Spleen (tissue), 11 donors: ENCODE data around the gene MYBPC3. TPM values are rescaled to one million over a fixed set of nuclear protein-coding genes. Genes with fewer than 3 reads are reported as not detected.

ENCODE experiments used
- DNase-seq: peaks from one replicate; pipeline ENCODE4 v3.0.0-alpha.2; 2020
- H3K27ac ChIP-seq, 8 donors: fragments of 200-600 bp; sonication (generic) in 7 of 8; 1 replicate in 4 of 8; 2 replicates in 4 of 8; pipeline versions ENCODE4 v1.5.0 to v1.8.0; 2016 to 2021; ENCODE audit warnings: inconsistent platforms in 4 of 8, mild to moderate bottlenecking in 4 of 8, moderate library complexity in 1 of 8
- H3K27me3 ChIP-seq, 7 donors: fragments of 200-600 bp; sonication (generic) in 6 of 7; replicated peaks in 1 of 7; 1 replicate in 4 of 7; 2 replicates in 3 of 7; pipeline versions ENCODE4 v1.5.0 to v1.8.0; 2016 to 2021; ENCODE audit warnings: inconsistent platforms in 3 of 7, mild to moderate bottlenecking in 1 of 7
- H3K36me3 ChIP-seq, 6 donors: fragments of 200-600 bp; sonication (generic) in 5 of 6; 1 replicate in 4 of 6; 2 replicates in 2 of 6; pipeline versions ENCODE4 v1.5.0 to v1.8.0; 2016 to 2021; ENCODE audit warnings: inconsistent platforms in 2 of 6
- H3K4me1 ChIP-seq, 6 donors: fragments of 200-600 bp; sonication (generic) in 5 of 6; 1 replicate in 3 of 6; 2 replicates in 3 of 6; pipeline versions ENCODE4 v1.5.0 to v1.8.0; 2016 to 2021; ENCODE audit warnings: inconsistent platforms in 3 of 6
- H3K4me3 ChIP-seq, 8 donors: fragments of 200-600 bp; sonication (generic) in 7 of 8; 1 replicate in 4 of 8; 2 replicates in 4 of 8; pipeline versions ENCODE4 v1.5.0 to v1.8.0; 2016 to 2021; ENCODE audit warnings: inconsistent platforms in 4 of 8, mild to moderate bottlenecking in 4 of 8, moderate library complexity in 2 of 8
- H3K9me3 ChIP-seq, 8 donors: fragments of 200-600 bp; sonication (generic) in 7 of 8; 1 replicate in 4 of 8; 2 replicates in 4 of 8; pipeline versions ENCODE4 v1.5.0 to v1.8.0; 2016 to 2021; ENCODE audit warnings: inconsistent platforms in 4 of 8
- POLR2A ChIP-seq, 3 donors: fragments of 450-650 bp; IDR thresholded peaks; one replicate each; pipeline ENCODE4 v1.5.1; 2017; ENCODE audit warnings: antibody characterized with exemption in 3 of 3, mild to moderate bottlenecking in 1 of 3
- POLR2AphosphoS5 ChIP-seq, 3 donors: sonication (generic); formaldehyde crosslinking; IDR thresholded peaks; one replicate each; pipeline ENCODE4 v1.5.1; 2017; ENCODE audit warnings: antibody characterized with exemption in 3 of 3
- WGBS, 5 donors: extraction: QIAGEN DNeasy Blood & Tissue Kit in 3 of 5; methylation state at CpG; one replicate each; pipeline versions ENCODE4 v1.1.5 to v1.1.7; 2013 to 2018; 5-methylcytosine and 5-hydroxymethylcytosine counted together
- intact Hi-C: fragments of 100-400 bp; cut with DNase I; formaldehyde crosslinking; loops from one replicate; pipeline ENCODE4 v1.15.0; 2023; ENCODE audit warnings: low total_unique reads
- polyA plus RNA-seq, 3 donors: library from polyadenylated mRNA; stranded (reverse); fragments of 200-250 nt; gene quantifications; one replicate each; pipeline ENCODE4 v1.2.1, GENCODE V29; 2013
- total RNA-seq, 7 donors: library from RNA; depleted of rRNA in 3 of 7; stranded (reverse); fragments of >200 nt in 3 of 7; fragmentation: NEBNext Ultra II Directional in 4 of 7; extraction: Animal tissue kit (Norgen Biotek cat#: 25700) in 4 of 7; gene quantifications; one replicate each; pipeline versions ENCODE4 v1.1.0 to v1.2.1, GENCODE V29; 2016 to 2021
- TF ChIP-seq, protein P1 (sequence below), 11 experiments: fragments of 200-600 bp in 7 of 11; fragments of 450-650 bp in 4 of 11; sonication (generic) in 4 of 11; IDR thresholded peaks in 8 of 11; conservative IDR thresholded peaks in 3 of 11; 1 replicate in 7 of 11; 2 replicates in 4 of 11; pipeline versions ENCODE4 v1.4.0 to v1.8.0; 2016 to 2021; ENCODE audit warnings: antibody characterized with exemption in 11 of 11, inconsistent platforms in 4 of 11, mild to moderate bottlenecking in 1 of 11
- donor health status: healthy with polysubstance abuse.
- donor health status: DM: no; HTN: no; CAD: no; lungs with moderate emphysema.
- donor health status: DM: no; HTN: no; CAD: no.
- donor health status: Bipolar disorder and iron deficiency.
- donor health status: healthy.
- donor health status: DM: no; HTN: no; CAD: no.
- donor health status: DM: yes; HTN: yes; CAD: no.

MYBPC3 gene
- total and polyA plus RNA-seq, 10 donors, result 0.49 to 4.7 (median 1.5) TPM

DNA sequence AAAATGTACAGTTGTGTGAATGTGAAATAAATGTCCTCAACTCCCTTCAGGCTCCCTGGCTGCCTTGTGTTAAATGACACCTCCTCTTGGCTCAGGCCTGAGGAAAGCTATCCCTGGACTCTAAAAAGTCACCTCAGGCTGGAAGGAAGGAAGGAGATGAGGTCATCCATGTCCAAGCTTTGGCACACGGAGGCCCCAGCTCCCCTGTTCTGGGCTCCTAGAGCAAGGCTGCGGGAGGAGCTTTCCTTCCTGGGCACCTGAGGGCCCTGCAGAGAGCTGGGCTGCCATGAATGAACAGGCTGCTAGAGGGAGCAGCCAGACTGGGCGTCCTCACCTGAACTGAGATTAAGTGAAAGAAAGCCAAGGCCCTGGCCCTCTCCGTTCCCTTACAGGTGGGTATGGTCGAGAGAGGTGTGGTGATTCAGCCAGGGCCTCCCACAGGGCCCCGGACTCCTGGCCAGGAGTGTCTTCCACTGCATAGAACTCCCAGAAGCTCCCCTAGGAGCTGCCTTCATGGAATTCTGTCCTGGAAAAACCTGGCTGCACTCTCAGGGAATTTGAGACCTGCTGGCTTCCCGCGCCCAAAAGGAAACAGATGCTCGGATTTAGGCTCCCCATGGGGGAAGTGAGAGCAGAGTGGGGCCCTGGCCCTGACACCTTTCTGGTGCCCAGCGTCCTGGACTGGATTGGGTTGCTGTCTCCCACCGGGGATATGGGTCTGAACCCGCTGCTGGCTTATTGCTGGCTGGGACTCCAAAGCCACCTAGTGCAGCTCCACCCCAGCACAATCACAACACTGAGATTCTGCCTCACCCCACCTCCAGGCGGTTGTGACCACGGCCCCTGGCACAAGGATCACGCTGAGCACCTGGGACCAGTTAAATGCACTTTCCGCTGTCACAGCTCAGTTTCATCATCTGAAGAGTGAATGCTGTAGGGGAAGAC, 22.2 kb downstream of the MYBPC3 start:
- 61 to 74% (median 70%) methylated on average over 14 to 16 of the region's 16 CpGs for WGBS, 5 donors
- H3K4me3 ChIP-seq, result no peak overlapping the region
- no peaks in the 10 kb centered on the region for H3K9me3 ChIP-seq
- H3K27ac ChIP-seq, result peak overlapping the region in 4 of 8 donors; percentile 28 to 56 (median 40)
- H3K27me3 ChIP-seq, result no peaks in the 10 kb centered on the region
- H3K4me1 ChIP-seq, result peaks cover 0 to 33% (median 22%) of the 10 kb centered on the region in 6 donors
- H3K36me3 ChIP-seq, result peaks cover 0 to 53% (median 9%) of the 10 kb centered on the region in 6 donors
- TF ChIP-seq, protein P1, sequence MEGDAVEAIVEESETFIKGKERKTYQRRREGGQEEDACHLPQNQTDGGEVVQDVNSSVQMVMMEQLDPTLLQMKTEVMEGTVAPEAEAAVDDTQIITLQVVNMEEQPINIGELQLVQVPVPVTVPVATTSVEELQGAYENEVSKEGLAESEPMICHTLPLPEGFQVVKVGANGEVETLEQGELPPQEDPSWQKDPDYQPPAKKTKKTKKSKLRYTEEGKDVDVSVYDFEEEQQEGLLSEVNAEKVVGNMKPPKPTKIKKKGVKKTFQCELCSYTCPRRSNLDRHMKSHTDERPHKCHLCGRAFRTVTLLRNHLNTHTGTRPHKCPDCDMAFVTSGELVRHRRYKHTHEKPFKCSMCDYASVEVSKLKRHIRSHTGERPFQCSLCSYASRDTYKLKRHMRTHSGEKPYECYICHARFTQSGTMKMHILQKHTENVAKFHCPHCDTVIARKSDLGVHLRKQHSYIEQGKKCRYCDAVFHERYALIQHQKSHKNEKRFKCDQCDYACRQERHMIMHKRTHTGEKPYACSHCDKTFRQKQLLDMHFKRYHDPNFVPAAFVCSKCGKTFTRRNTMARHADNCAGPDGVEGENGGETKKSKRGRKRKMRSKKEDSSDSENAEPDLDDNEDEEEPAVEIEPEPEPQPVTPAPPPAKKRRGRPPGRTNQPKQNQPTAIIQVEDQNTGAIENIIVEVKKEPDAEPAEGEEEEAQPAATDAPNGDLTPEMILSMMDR (IDR thresholded peaks at IDR 0.05 in 8 of 11, conservative IDR thresholded peaks at IDR 0.05 in 3 of 11), result no peak
- TF ChIP-seq POLR2AphosphoS5 (IDR thresholded peaks at IDR 0.05), result peak in 2 of 3 donors; percentile 20
- peak; percentile 70 for DNase-seq
- intact Hi-C loops, result no loop called here

DNA sequence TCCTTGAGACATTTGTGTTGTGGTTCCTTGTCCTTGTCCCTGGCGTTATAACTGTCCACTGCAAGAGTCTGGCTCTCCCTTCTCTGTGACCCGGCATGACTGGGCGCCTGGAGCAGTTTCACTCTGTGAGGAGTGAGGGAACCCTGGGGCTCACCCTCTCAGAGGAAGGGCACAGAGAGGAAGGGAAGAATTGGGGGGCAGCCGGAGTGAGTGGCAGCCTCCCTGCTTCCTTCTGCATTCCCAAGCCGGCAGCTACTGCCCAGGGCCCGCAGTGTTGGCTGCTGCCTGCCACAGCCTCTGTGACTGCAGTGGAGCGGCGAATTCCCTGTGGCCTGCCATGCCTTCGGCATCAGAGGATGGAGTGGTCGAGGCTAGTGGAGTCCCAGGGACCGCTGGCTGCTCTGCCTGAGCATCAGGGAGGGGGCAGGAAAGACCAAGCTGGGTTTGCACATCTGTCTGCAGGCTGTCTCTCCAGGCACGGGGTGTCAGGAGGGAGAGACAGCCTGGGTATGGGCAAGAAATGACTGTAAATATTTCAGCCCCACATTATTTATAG, 23.0 kb downstream of the MYBPC3 start:
- intact Hi-C loops, result no loop called here
- peak; percentile 55 for DNase-seq

DNA sequence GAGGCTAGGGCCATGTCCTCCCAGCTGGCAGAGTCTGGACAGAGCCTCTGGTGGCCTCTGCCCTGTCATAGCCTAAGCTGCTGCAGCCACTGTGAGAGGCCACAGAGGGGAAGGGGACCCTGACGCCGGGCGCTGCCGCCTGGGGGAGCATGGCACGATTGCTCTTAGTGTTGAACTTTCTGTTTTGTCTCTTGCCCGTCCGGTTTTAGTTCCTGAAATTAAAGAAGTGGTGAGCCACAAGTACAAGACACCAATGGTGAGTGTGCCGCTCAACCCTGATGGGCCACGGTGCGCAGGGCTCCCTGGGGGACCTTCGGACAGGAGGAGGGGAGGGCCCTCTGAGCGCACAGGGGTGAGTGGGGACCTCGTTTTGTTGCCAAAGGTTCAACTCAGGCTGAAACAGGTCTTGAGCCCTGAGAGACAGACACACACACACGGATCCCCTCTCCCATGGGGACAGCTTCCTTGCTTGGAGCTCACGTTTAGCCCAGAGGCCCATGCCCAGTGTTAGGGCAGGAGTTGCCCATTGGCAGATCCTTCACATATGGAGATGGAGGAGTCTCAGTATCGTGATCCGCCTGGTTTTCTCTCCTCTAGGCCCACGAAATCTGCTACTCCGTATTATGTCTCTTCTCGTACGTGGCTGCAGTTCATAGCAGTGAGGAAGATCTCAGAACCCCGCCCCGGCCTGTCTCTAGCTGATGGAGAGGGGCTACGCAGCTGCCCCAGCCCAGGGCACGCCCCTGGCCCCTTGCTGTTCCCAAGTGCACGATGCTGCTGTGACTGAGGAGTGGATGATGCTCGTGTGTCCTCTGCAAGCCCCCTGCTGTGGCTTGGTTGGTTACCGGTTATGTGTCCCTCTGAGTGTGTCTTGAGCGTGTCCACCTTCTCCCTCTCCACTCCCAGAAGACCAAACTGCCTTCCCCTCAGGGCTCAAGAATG, 23.8 kb downstream of the MYBPC3 start:
- TF ChIP-seq, protein P1 (IDR thresholded peaks at IDR 0.05 in 8 of 11, conservative IDR thresholded peaks at IDR 0.05 in 3 of 11), result peak in 2 of 11 experiments; percentile 20 to 29
- TF ChIP-seq POLR2A (IDR thresholded peaks at IDR 0.05), result no peak
- peak in 2 of 3 donors; percentile 19 to 44 for TF ChIP-seq POLR2AphosphoS5 (IDR thresholded peaks at IDR 0.05)
- peak overlapping the region in 4 of 8 donors; percentile 18 to 56 (median 43) for H3K27ac ChIP-seq

More for the DNA sequence above, 23.0 kb downstream of the MYBPC3 start:
- TF ChIP-seq POLR2AphosphoS5 (IDR thresholded peaks at IDR 0.05), result peak in 1 of 3 donors; percentile 53
- TF ChIP-seq, protein P1 (IDR thresholded peaks at IDR 0.05 in 8 of 11, conservative IDR thresholded peaks at IDR 0.05 in 3 of 11), result no peak
- TF ChIP-seq POLR2A (IDR thresholded peaks at IDR 0.05), result no peak
- H3K4me1 ChIP-seq, result peaks cover 0 to 33% (median 22%) of the 10 kb centered on the region in 6 donors
- peak overlapping the region in 4 of 8 donors; percentile 28 to 56 (median 40) for H3K27ac ChIP-seq
- H3K4me3 ChIP-seq, result no peak overlapping the region
- H3K27me3 ChIP-seq, result no peaks in the 10 kb centered on the region
- H3K36me3 ChIP-seq, result peaks cover 0 to 54% (median 6%) of the 10 kb centered on the region in 6 donors
- WGBS, 5 donors, result 66 to 83% (median 77%) methylated on average over 7 to 12 of the region's 12 CpGs
- H3K9me3 ChIP-seq, result no peaks in the 10 kb centered on the region

More for the DNA sequence above, 23.8 kb downstream of the MYBPC3 start:
- Histone ChIP-seq H3K4me3 (no peak overlapping the region), H3K36me3 (peaks cover 0 to 54% (median 6%) of the 10 kb centered on the region in 6 donors), H3K27me3 (no peaks in the 10 kb centered on the region), H3K9me3 (no peaks in the 10 kb centered on the region), H3K4me1 (peaks cover 0 to 33% (median 22%) of the 10 kb centered on the region in 6 donors)
- peak; percentile 83 for DNase-seq
- intact Hi-C loops, result no loop called here
- 80 to 88% (median 82%) methylated on average over 29 of the region's 29 CpGs for WGBS, 5 donors
